ENCODE data around the gene ELFN1.

The ELFN1 gene

DNA sequence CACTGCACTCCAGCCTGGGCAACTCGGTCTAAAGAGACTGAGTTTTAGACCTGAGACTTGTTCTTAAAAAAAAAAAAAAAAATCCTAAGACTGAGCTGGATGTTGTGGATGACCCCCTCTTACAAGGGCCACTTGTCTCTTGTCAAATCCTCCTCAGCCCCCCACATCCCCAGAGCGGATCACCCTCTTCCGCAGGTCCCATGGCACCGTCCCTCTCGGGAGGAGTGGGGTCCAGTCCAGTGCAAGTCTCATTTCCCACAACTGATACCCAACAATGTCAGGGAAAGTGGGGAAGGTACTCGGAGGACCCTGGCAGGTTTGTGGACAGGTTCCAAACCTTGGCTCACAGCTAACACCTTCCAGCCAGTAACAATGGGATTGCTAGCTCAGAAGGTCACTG is 100.3 kb downstream of the ELFN1 start:
- DNase-seq (ENCODE audit: low read depth in 1 of 2, low spot score in 1 of 2): no peak
- Histone ChIP-seq H3K27ac (replicated peaks) (no peak overlapping the region), H3K4me3 (replicated peaks; ENCODE audit: insufficient read depth, low read length) (no peak overlapping the region), H3K27me3 (ENCODE audit: insufficient read depth, poor library complexity, severe bottlenecking) (no peaks in the 10 kb centered on the region)
- no peak for TF ChIP-seq GABPA (IDR thresholded peaks at IDR 0.05; ENCODE audit: low read depth)
- TF ChIP-seq, protein P1, sequence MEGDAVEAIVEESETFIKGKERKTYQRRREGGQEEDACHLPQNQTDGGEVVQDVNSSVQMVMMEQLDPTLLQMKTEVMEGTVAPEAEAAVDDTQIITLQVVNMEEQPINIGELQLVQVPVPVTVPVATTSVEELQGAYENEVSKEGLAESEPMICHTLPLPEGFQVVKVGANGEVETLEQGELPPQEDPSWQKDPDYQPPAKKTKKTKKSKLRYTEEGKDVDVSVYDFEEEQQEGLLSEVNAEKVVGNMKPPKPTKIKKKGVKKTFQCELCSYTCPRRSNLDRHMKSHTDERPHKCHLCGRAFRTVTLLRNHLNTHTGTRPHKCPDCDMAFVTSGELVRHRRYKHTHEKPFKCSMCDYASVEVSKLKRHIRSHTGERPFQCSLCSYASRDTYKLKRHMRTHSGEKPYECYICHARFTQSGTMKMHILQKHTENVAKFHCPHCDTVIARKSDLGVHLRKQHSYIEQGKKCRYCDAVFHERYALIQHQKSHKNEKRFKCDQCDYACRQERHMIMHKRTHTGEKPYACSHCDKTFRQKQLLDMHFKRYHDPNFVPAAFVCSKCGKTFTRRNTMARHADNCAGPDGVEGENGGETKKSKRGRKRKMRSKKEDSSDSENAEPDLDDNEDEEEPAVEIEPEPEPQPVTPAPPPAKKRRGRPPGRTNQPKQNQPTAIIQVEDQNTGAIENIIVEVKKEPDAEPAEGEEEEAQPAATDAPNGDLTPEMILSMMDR (IDR thresholded peaks at IDR 0.05; ENCODE audit: insufficient read depth, low read length): no peak
- no peak for TF ChIP-seq POLR2AphosphoS5 (IDR thresholded peaks at IDR 0.05; ENCODE audit: low read depth)
- TF ChIP-seq, protein P2, sequence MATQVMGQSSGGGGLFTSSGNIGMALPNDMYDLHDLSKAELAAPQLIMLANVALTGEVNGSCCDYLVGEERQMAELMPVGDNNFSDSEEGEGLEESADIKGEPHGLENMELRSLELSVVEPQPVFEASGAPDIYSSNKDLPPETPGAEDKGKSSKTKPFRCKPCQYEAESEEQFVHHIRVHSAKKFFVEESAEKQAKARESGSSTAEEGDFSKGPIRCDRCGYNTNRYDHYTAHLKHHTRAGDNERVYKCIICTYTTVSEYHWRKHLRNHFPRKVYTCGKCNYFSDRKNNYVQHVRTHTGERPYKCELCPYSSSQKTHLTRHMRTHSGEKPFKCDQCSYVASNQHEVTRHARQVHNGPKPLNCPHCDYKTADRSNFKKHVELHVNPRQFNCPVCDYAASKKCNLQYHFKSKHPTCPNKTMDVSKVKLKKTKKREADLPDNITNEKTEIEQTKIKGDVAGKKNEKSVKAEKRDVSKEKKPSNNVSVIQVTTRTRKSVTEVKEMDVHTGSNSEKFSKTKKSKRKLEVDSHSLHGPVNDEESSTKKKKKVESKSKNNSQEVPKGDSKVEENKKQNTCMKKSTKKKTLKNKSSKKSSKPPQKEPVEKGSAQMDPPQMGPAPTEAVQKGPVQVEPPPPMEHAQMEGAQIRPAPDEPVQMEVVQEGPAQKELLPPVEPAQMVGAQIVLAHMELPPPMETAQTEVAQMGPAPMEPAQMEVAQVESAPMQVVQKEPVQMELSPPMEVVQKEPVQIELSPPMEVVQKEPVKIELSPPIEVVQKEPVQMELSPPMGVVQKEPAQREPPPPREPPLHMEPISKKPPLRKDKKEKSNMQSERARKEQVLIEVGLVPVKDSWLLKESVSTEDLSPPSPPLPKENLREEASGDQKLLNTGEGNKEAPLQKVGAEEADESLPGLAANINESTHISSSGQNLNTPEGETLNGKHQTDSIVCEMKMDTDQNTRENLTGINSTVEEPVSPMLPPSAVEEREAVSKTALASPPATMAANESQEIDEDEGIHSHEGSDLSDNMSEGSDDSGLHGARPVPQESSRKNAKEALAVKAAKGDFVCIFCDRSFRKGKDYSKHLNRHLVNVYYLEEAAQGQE (IDR thresholded peaks at IDR 0.05; ENCODE audit: insufficient replicate concordance, low read depth): no peak
- no peak for TF ChIP-seq SPI1 (IDR thresholded peaks at IDR 0.05; ENCODE audit: borderline replicate concordance, low read depth)

DNA sequence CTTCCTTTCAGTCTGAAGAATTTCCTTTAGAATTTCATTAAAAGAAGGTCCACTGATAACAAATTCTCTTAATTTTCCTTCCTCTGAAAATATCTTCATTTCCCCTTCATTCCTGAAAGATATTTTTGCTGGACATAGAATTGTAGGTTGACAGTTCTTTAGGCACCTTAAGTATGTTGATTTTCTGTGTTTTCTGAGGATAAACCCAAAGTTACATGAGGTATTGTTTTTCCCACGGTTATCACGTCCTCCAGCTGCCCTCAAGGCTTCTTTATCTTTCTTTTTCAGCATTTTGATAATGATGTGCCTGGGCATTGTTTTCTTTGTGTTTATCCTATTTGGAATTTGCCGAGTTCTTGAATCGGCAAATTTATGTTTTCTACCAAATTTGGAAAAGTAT is 105.3 kb downstream of the ELFN1 start:
- TF ChIP-seq SPI1 (IDR thresholded peaks at IDR 0.05; ENCODE audit: borderline replicate concordance, low read depth) (no peak), POLR2AphosphoS5 (IDR thresholded peaks at IDR 0.05; ENCODE audit: low read depth) (no peak), GABPA (IDR thresholded peaks at IDR 0.05; ENCODE audit: low read depth) (no peak)
- TF ChIP-seq, protein P2 (IDR thresholded peaks at IDR 0.05; ENCODE audit: insufficient replicate concordance, low read depth): no peak
- TF ChIP-seq, protein P1 (IDR thresholded peaks at IDR 0.05; ENCODE audit: insufficient read depth, low read length): no peak
- no peak for DNase-seq (ENCODE audit: low read depth in 1 of 2, low spot score in 1 of 2)
- H3K27me3 ChIP-seq (ENCODE audit: insufficient read depth, poor library complexity, severe bottlenecking): no peaks in the 10 kb centered on the region
- no peak overlapping the region for H3K4me3 ChIP-seq (replicated peaks; ENCODE audit: insufficient read depth, low read length)
- no peak overlapping the region for H3K27ac ChIP-seq (replicated peaks)

DNA sequence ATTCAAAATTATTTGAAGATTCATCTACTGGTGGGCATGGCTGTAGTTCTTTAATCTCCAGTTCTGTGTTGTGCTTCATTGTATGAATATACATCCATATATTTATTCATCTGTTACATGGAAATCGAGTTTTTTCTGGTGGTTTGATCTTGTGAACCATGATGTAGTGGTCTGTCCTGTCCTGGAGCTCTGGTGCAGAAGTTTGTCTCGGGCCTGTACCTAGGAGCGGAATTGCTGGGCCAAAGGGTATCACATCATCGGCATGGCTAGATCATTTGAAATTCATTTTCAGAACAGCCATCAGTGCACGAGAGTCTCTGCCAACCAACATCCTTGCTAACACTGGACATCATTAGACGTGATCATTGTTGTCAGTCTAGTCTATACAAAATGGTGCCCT is 107.0 kb downstream of the ELFN1 start:
- Histone ChIP-seq H3K27me3 (ENCODE audit: insufficient read depth, poor library complexity, severe bottlenecking) (no peaks in the 10 kb centered on the region), H3K4me3 (replicated peaks; ENCODE audit: insufficient read depth, low read length) (no peak overlapping the region), H3K27ac (replicated peaks) (no peak overlapping the region)
- DNase-seq (ENCODE audit: low read depth in 1 of 2, low spot score in 1 of 2): no peak
- TF ChIP-seq, protein P1 (IDR thresholded peaks at IDR 0.05; ENCODE audit: insufficient read depth, low read length): no peak
- TF ChIP-seq GABPA (IDR thresholded peaks at IDR 0.05; ENCODE audit: low read depth): no peak
- no peak for TF ChIP-seq SPI1 (IDR thresholded peaks at IDR 0.05; ENCODE audit: borderline replicate concordance, low read depth)
- TF ChIP-seq, protein P2 (IDR thresholded peaks at IDR 0.05; ENCODE audit: insufficient replicate concordance, low read depth): no peak
- TF ChIP-seq POLR2AphosphoS5 (IDR thresholded peaks at IDR 0.05; ENCODE audit: low read depth): no peak
